Measurements from ENCODE around the gene UQCR10. TPM values are rescaled to one million over a fixed set of nuclear protein-coding genes. Genes with fewer than 3 reads are reported as not detected.

The UQCR10 gene
- total RNA-seq, 1 experiment from 2014 or later: 100 TPM

GRCh38 chr22:29766632-29767170 is 468 bp upstream of the UQCR10 start, which contains the start of gene ZMAT5:
ZMAT5 (minus strand) TSS chr22:29767007; CDS start chr22:29748544, 18,463 bp downstream.
- H3K4me1 ChIP-seq: no peaks in the 10 kb centered on the region
- H3K9me3 ChIP-seq (replicated peaks): no peaks in the 10 kb centered on the region
- peak; percentile 96 to 97 for DNase-seq
- peaks cover 14% of the 10 kb centered on the region; the same call in 1 of the 2 replicates for H3K36me3 ChIP-seq
- peak within 1 kb of the TSS; percentile 90 for H3K27ac ChIP-seq
- H3K4me3 ChIP-seq: peak within 1 kb of the TSS; percentile 74
- no peaks in the 10 kb centered on the region for H3K27me3 ChIP-seq

- peaks cover 14% of the 10 kb centered on the region; the same call in 1 of the 2 replicates for H3K36me3 ChIP-seq
- H3K4me3 ChIP-seq: peak overlapping the region; percentile 74
- H3K27me3 ChIP-seq: no peaks in the 10 kb centered on the region
- H3K4me1 ChIP-seq: no peaks in the 10 kb centered on the region
- H3K27ac ChIP-seq: peak overlapping the region; percentile 90; the same call in 1 of the 2 replicates
- no peak for DNase-seq
- no peaks in the 10 kb centered on the region for H3K9me3 ChIP-seq (replicated peaks)
Measured at GRCh38 chr22:29768052-29768693, 1.0 kb downstream of the UQCR10 start.

GRCh38 chr22:29769723-29770321 is 2.7 kb downstream of the UQCR10 start:
- DNase-seq: no peak
- H3K36me3 ChIP-seq: peaks cover 14% of the 10 kb centered on the region; the same call in 1 of the 2 replicates
- H3K4me1 ChIP-seq: no peaks in the 10 kb centered on the region
- no peaks in the 10 kb centered on the region for H3K27me3 ChIP-seq
- H3K4me3 ChIP-seq: no peak overlapping the region
- no peak overlapping the region for H3K27ac ChIP-seq
- no peaks in the 10 kb centered on the region for H3K9me3 ChIP-seq (replicated peaks)

- Histone ChIP-seq H3K4me1 (no peaks in the 10 kb centered on the region), H3K4me3 (no peak overlapping the region), H3K36me3 (peaks cover 14% of the 10 kb centered on the region; the same call in 1 of the 2 replicates), H3K27me3 (no peaks in the 10 kb centered on the region), H3K27ac (no peak overlapping the region), H3K9me3 (replicated peaks) (no peaks in the 10 kb centered on the region)
- DNase-seq: peak; percentile 57 to 78
Measured at GRCh38 chr22:29772170-29772641, 5.0 kb downstream of the UQCR10 start.

- Histone ChIP-seq H3K4me3 (no peak overlapping the region), H3K9me3 (replicated peaks) (no peaks in the 10 kb centered on the region), H3K4me1 (peaks cover 1% of the 10 kb centered on the region; the same call in 1 of the 2 replicates), H3K27ac (no peak overlapping the region), H3K36me3 (peaks cover 14% of the 10 kb centered on the region; the same call in 1 of the 2 replicates), H3K27me3 (no peaks in the 10 kb centered on the region)
- no peak for DNase-seq
Measured at GRCh38 chr22:29773233-29773632, 6.1 kb downstream of the UQCR10 start.

- no peaks in the 10 kb centered on the region for H3K36me3 ChIP-seq
- peaks cover 27% of the 10 kb centered on the region for H3K4me1 ChIP-seq
- no peaks in the 10 kb centered on the region for H3K9me3 ChIP-seq (replicated peaks)
- peak overlapping the region; percentile 86 for H3K27ac ChIP-seq
- DNase-seq: no peak
- no peaks in the 10 kb centered on the region for H3K27me3 ChIP-seq
- H3K4me3 ChIP-seq: no peak overlapping the region
Measured at GRCh38 chr22:29780220-29780619, 13.1 kb downstream of the UQCR10 start.

- H3K9me3 ChIP-seq (replicated peaks): no peaks in the 10 kb centered on the region
- H3K27me3 ChIP-seq: no peaks in the 10 kb centered on the region
- H3K4me3 ChIP-seq: peak overlapping the region; percentile 5; the same call in 1 of the 2 replicates
- peaks cover 27% of the 10 kb centered on the region for H3K4me1 ChIP-seq
- no peaks in the 10 kb centered on the region for H3K36me3 ChIP-seq
- DNase-seq: peak; percentile 55 to 69
- peak overlapping the region; percentile 86 for H3K27ac ChIP-seq
Measured at GRCh38 chr22:29780748-29781676, 13.8 kb downstream of the UQCR10 start.

GRCh38 chr22:29782061-29782845 is 15.1 kb downstream of the UQCR10 start:
- Histone ChIP-seq H3K27ac (no peak overlapping the region), H3K27me3 (no peaks in the 10 kb centered on the region), H3K36me3 (no peaks in the 10 kb centered on the region), H3K9me3 (replicated peaks) (no peaks in the 10 kb centered on the region), H3K4me3 (no peak overlapping the region), H3K4me1 (peaks cover 27% of the 10 kb centered on the region)
- no peak for DNase-seq

GRCh38 chr22:29784451-29785361 is 17.5 kb downstream of the UQCR10 start:
- Histone ChIP-seq H3K4me1 (peaks cover 15% of the 10 kb centered on the region), H3K4me3 (no peak overlapping the region), H3K27me3 (no peaks in the 10 kb centered on the region), H3K9me3 (replicated peaks) (no peaks in the 10 kb centered on the region), H3K36me3 (peaks cover 1% of the 10 kb centered on the region; the same call in 1 of the 2 replicates), H3K27ac (no peak overlapping the region)
- no peak for DNase-seq

- no peak for DNase-seq
- H3K27me3 ChIP-seq: no peaks in the 10 kb centered on the region
- H3K27ac ChIP-seq: no peak overlapping the region
- H3K4me1 ChIP-seq: peaks cover 7% of the 10 kb centered on the region
- H3K9me3 ChIP-seq (replicated peaks): no peaks in the 10 kb centered on the region
- H3K36me3 ChIP-seq: peaks cover 6% of the 10 kb centered on the region; the same call in 1 of the 2 replicates
- no peak overlapping the region for H3K4me3 ChIP-seq
Measured at GRCh38 chr22:29786031-29786430, 18.9 kb downstream of the UQCR10 start.

GRCh38 chr22:29787371-29787980 is 20.3 kb downstream of the UQCR10 start:
- Histone ChIP-seq H3K27ac (no peak overlapping the region), H3K4me1 (no peaks in the 10 kb centered on the region), H3K4me3 (no peak overlapping the region), H3K9me3 (replicated peaks) (no peaks in the 10 kb centered on the region), H3K27me3 (no peaks in the 10 kb centered on the region), H3K36me3 (peaks cover 6% of the 10 kb centered on the region; the same call in 1 of the 2 replicates)
- DNase-seq: no peak

- H3K27me3 ChIP-seq: no peaks in the 10 kb centered on the region
- H3K27ac ChIP-seq: no peak overlapping the region
- H3K9me3 ChIP-seq (replicated peaks): no peaks in the 10 kb centered on the region
- H3K36me3 ChIP-seq: peaks cover 6% of the 10 kb centered on the region; the same call in 1 of the 2 replicates
- H3K4me3 ChIP-seq: no peak overlapping the region
- no peaks in the 10 kb centered on the region for H3K4me1 ChIP-seq
- DNase-seq: no peak
Measured at GRCh38 chr22:29788339-29789279, 21.4 kb downstream of the UQCR10 start.

All from SJCRH30 (cell line).